ENCODE data around the gene YJEFN3.

GRCh38 chr19:19500975-19501644, 27.6 kb upstream of the YJEFN3 start:
- no peak for TF ChIP-seq EP300 (IDR thresholded peaks at IDR 0.05)
- no peak for TF ChIP-seq POLR2AphosphoS5 (IDR thresholded peaks at IDR 0.05)
- no peak for TF ChIP-seq CTCF (IDR thresholded peaks at IDR 0.05)
- TF ChIP-seq POLR2A (IDR thresholded peaks at IDR 0.05; ENCODE audit: low read depth), result no peak

All from esophagus muscularis mucosa (tissue), 4 donors.